Loucy (cell line): Measurements from ENCODE around the gene AIG1.

Experiments used
- H2AFZ ChIP-seq: fragments of 200-600 bp; sonication (generic); 2 replicates; pipeline ENCODE4 v1.6.0; 2016; ENCODE audit warnings: antibody characterized with exemption, mild to moderate bottlenecking, low read length, moderate library complexity
- H3F3A ChIP-seq: fragments of 200-600 bp; 2 replicates; pipeline ENCODE4 v1.6.0; 2016; ENCODE audit warnings: antibody characterized with exemption, low read depth, mild to moderate bottlenecking
- H3K27me3 ChIP-seq: fragments of 200-600 bp; sonication (generic); 2 replicates; pipeline ENCODE4 v1.6.1; 2014; ENCODE audit warnings: low read length, mild to moderate bottlenecking; ENCODE audit not compliant: insufficient read depth, poor library complexity, severe bottlenecking
- H3K36me3 ChIP-seq: fragments of 200-600 bp; sonication (generic); 2 replicates; pipeline ENCODE4 v1.6.1; 2016; ENCODE audit warnings: low read length; ENCODE audit not compliant: insufficient read depth
- H3K4me1 ChIP-seq: fragments of 200-600 bp; sonication (generic); 2 replicates; pipeline ENCODE4 v1.5.1; 2014; ENCODE audit warnings: low read length, mild to moderate bottlenecking; ENCODE audit not compliant: insufficient read depth, poor library complexity, severe bottlenecking
- H3K4me2 ChIP-seq: fragments of 200-600 bp; sonication (generic); 2 replicates; pipeline ENCODE4 v1.6.0; 2014; ENCODE audit warnings: antibody characterized with exemption, low read length, low read depth, mild to moderate bottlenecking; ENCODE audit not compliant: poor library complexity, severe bottlenecking
- H3K4me3 ChIP-seq: fragments of 200-600 bp; sonication (generic); 2 replicates; pipeline ENCODE4 v1.5.1; 2014; ENCODE audit warnings: low read length, mild to moderate bottlenecking, mixed read lengths; ENCODE audit not compliant: poor library complexity, severe bottlenecking
- H3K79me2 ChIP-seq: fragments of 200-600 bp; sonication (generic); 2 replicates; pipeline ENCODE4 v1.6.1; 2014; ENCODE audit warnings: low read length; ENCODE audit not compliant: insufficient read depth
- H3K9ac ChIP-seq: fragments of 200-600 bp; sonication (generic); 2 replicates; pipeline ENCODE4 v1.6.0; 2014; ENCODE audit warnings: mild to moderate bottlenecking, low read depth, low read length, moderate library complexity; ENCODE audit not compliant: poor library complexity, severe bottlenecking
- H3K9me2 ChIP-seq: fragments of 200-600 bp; sonication (generic); replicated peaks from 2 replicates; pipeline ENCODE4 v1.6.1; 2016; ENCODE audit warnings: low read depth, low read length, mixed read lengths
- H3K9me3 ChIP-seq: fragments of 200-600 bp; sonication (generic); 2 replicates; pipeline ENCODE4 v1.6.1; 2014; ENCODE audit warnings: mild to moderate bottlenecking, antibody characterized with exemption, low read length, low read depth; ENCODE audit not compliant: insufficient read depth
- H4K20me1 ChIP-seq: fragments of 200-600 bp; sonication (generic); 2 replicates; pipeline ENCODE4 v1.6.0; 2014; ENCODE audit warnings: antibody characterized with exemption, low read length, mild to moderate bottlenecking; ENCODE audit not compliant: insufficient read depth, poor library complexity, severe bottlenecking
- CTCF ChIP-seq: fragments of 200-600 bp; sonication (generic); conservative IDR thresholded peaks from 2 replicates; pipeline ENCODE4 v1.5.1; 2014; ENCODE audit warnings: mild to moderate bottlenecking, antibody characterized with exemption, low read length
- EZH2phosphoT487 ChIP-seq: fragments of 200-600 bp; IDR thresholded peaks from 2 replicates; pipeline ENCODE4 v1.6.1; 2018; ENCODE audit warnings: antibody characterized with exemption, mild to moderate bottlenecking, moderate library complexity, borderline replicate concordance

Gene AIG1

GRCh38 chr6:143110572-143110971, 49.9 kb downstream of the AIG1 start:
- Histone ChIP-seq H4K20me1 (no peaks in the 10 kb centered on the region), H3K36me3 (no peaks in the 10 kb centered on the region), H3K9me3 (no peaks in the 10 kb centered on the region), H3K27me3 (no peaks in the 10 kb centered on the region), H3F3A (no peaks in the 10 kb centered on the region), H3K4me1 (peaks cover 4% of the 10 kb centered on the region), H3K9ac (no peak overlapping the region), H3K79me2 (no peaks in the 10 kb centered on the region), H2AFZ (no peak overlapping the region), H3K4me3 (no peak overlapping the region), H3K4me2 (no peak overlapping the region), H3K9me2 (no peaks in the 10 kb centered on the region)
- no peak for TF ChIP-seq CTCF
- no peak for TF ChIP-seq EZH2phosphoT487

- no peaks in the 10 kb centered on the region for H3F3A ChIP-seq
- H3K4me1 ChIP-seq: peaks cover 6% of the 10 kb centered on the region
- no peak overlapping the region for H3K4me2 ChIP-seq
- TF ChIP-seq CTCF (no peak), EZH2phosphoT487 (no peak)
- no peaks in the 10 kb centered on the region for H3K9me2 ChIP-seq
- H3K27me3 ChIP-seq: no peaks in the 10 kb centered on the region
- no peaks in the 10 kb centered on the region for H3K79me2 ChIP-seq
- no peaks in the 10 kb centered on the region for H3K36me3 ChIP-seq
- no peaks in the 10 kb centered on the region for H4K20me1 ChIP-seq
- H3K9ac ChIP-seq: no peak overlapping the region
- no peak overlapping the region for H2AFZ ChIP-seq
- H3K9me3 ChIP-seq: no peaks in the 10 kb centered on the region
- no peak overlapping the region for H3K4me3 ChIP-seq
Observed at GRCh38 chr6:143110996-143111395, 50.3 kb downstream of the AIG1 start.

GRCh38 chr6:143111443-143111842, 50.8 kb downstream of the AIG1 start:
- no peak overlapping the region for H3K4me3 ChIP-seq
- no peak overlapping the region for H3K4me2 ChIP-seq
- no peaks in the 10 kb centered on the region for H3K79me2 ChIP-seq
- peaks cover 10% of the 10 kb centered on the region for H3K4me1 ChIP-seq
- no peaks in the 10 kb centered on the region for H3K36me3 ChIP-seq
- H3F3A ChIP-seq: no peaks in the 10 kb centered on the region
- no peak overlapping the region for H2AFZ ChIP-seq
- no peaks in the 10 kb centered on the region for H3K9me2 ChIP-seq
- H3K27me3 ChIP-seq: no peaks in the 10 kb centered on the region
- no peaks in the 10 kb centered on the region for H4K20me1 ChIP-seq
- no peak overlapping the region for H3K9ac ChIP-seq
- no peaks in the 10 kb centered on the region for H3K9me3 ChIP-seq
- no peak for TF ChIP-seq EZH2phosphoT487
- TF ChIP-seq CTCF: no peak
